Osteocyte (in vitro differentiated cells): ENCODE measurements around the gene METAP1D. TPM values are rescaled to one million over a fixed set of nuclear protein-coding genes. Genes with fewer than 3 reads are reported as not detected.
A peak's percentile ranks its signal among the peaks of the same experiment; 100 is the strongest.

Experiments
- DNase-seq: peaks from one replicate; pipeline ENCODE4 v3.0.0; 2021; ENCODE audit warnings: mixed read lengths; ENCODE audit not compliant: unreplicated experiment; ENCODE audit errors: extremely low spot score
- H3K27ac Mint-ChIP-seq: one replicate; pipeline ENCODE4 v1.8.0; 2021; ENCODE audit warnings: mild to moderate bottlenecking, mixed read lengths; ENCODE audit not compliant: unreplicated experiment
- H3K27me3 Mint-ChIP-seq: one replicate; pipeline ENCODE4 v1.8.0; 2021; ENCODE audit warnings: mixed read lengths; ENCODE audit not compliant: unreplicated experiment
- H3K36me3 Mint-ChIP-seq: one replicate; pipeline ENCODE4 v1.8.0; 2021; ENCODE audit warnings: mixed read lengths; ENCODE audit not compliant: unreplicated experiment
- H3K4me1 Mint-ChIP-seq: one replicate; pipeline ENCODE4 v1.8.0; 2021; ENCODE audit warnings: mixed read lengths; ENCODE audit not compliant: unreplicated experiment
- H3K4me3 Mint-ChIP-seq: one replicate; pipeline ENCODE4 v1.8.0; 2021; ENCODE audit warnings: mild to moderate bottlenecking, moderate library complexity, mixed read lengths; ENCODE audit not compliant: unreplicated experiment
- H3K9me3 Mint-ChIP-seq: one replicate; pipeline ENCODE4 v1.8.0; 2021; ENCODE audit warnings: mixed read lengths; ENCODE audit not compliant: unreplicated experiment
- CTCF ChIP-seq: fragments of 200-600 bp; sonication (generic); IDR thresholded peaks from 2 replicates; pipeline ENCODE4 v1.5.0; 2021; ENCODE audit warnings: antibody characterized with exemption, mild to moderate bottlenecking, moderate library complexity
- total RNA-seq: library from RNA; stranded (reverse); gene quantifications from 2 replicates; pipeline ENCODE4 v1.2.1, GENCODE V29; 2021

METAP1D gene
- total RNA-seq, 1 donor from 2014 or later, result 8.5 TPM

- Mint-ChIP-seq H3K27me3 (no peaks in the 10 kb centered on the region), H3K27ac (no peak overlapping the region), H3K9me3 (no peaks in the 10 kb centered on the region), H3K36me3 (peaks cover 6% of the 10 kb centered on the region), H3K4me3 (no peak overlapping the region), H3K4me1 (peaks cover 8% of the 10 kb centered on the region)
- no peak for TF ChIP-seq CTCF
- no peak for DNase-seq
These were observed 71.2 kb downstream of the METAP1D start for GRCh38 chr2:172070936-172071335.

- no peaks in the 10 kb centered on the region for H3K9me3 Mint-ChIP-seq
- no peak overlapping the region for H3K27ac Mint-ChIP-seq
- peak; percentile 1 for TF ChIP-seq CTCF
- H3K36me3 Mint-ChIP-seq, result peaks cover 4% of the 10 kb centered on the region
- H3K4me3 Mint-ChIP-seq, result no peak overlapping the region
- H3K4me1 Mint-ChIP-seq, result peaks cover 8% of the 10 kb centered on the region
- no peaks in the 10 kb centered on the region for H3K27me3 Mint-ChIP-seq
- no peak for DNase-seq
These were observed 72.5 kb downstream of the METAP1D start for GRCh38 chr2:172072303-172072702.

- Mint-ChIP-seq H3K9me3 (no peaks in the 10 kb centered on the region), H3K4me3 (no peak overlapping the region), H3K4me1 (peaks cover 8% of the 10 kb centered on the region), H3K27me3 (no peaks in the 10 kb centered on the region), H3K36me3 (peaks cover 4% of the 10 kb centered on the region), H3K27ac (no peak overlapping the region)
- no peak for TF ChIP-seq CTCF
- no peak for DNase-seq
These were observed 73.0 kb downstream of the METAP1D start for GRCh38 chr2:172072706-172073105.

GRCh38 chr2:172073518-172073917 lies 73.8 kb downstream of the METAP1D start:
- H3K4me1 Mint-ChIP-seq, result peaks cover 14% of the 10 kb centered on the region
- H3K36me3 Mint-ChIP-seq, result peaks cover 4% of the 10 kb centered on the region
- no peak for DNase-seq
- no peak for TF ChIP-seq CTCF
- no peaks in the 10 kb centered on the region for H3K9me3 Mint-ChIP-seq
- no peak overlapping the region for H3K4me3 Mint-ChIP-seq
- H3K27me3 Mint-ChIP-seq, result no peaks in the 10 kb centered on the region
- no peak overlapping the region for H3K27ac Mint-ChIP-seq

- no peak overlapping the region for H3K4me3 Mint-ChIP-seq
- peaks cover 4% of the 10 kb centered on the region for H3K36me3 Mint-ChIP-seq
- H3K9me3 Mint-ChIP-seq, result no peaks in the 10 kb centered on the region
- no peak overlapping the region for H3K27ac Mint-ChIP-seq
- peaks cover 14% of the 10 kb centered on the region for H3K4me1 Mint-ChIP-seq
- TF ChIP-seq CTCF, result no peak
- H3K27me3 Mint-ChIP-seq, result no peaks in the 10 kb centered on the region
- no peak for DNase-seq
These were observed 74.5 kb downstream of the METAP1D start for GRCh38 chr2:172074254-172074653.
